NCI-H510A treated with DMSO at 0.1 percent for 48 hours (cell line): ENCODE data around the gene KRT4.

Experiments used
- DNase-seq: peaks from one replicate; lab custom pipeline; 2025; lab: John Stamatoyannopoulos, UW

KRT4 gene

GRCh38 chr12:52792185-52793029 lies 21.5 kb downstream of the KRT4 start:
- DNase-seq = no peak

GRCh38 chr12:52791271-52792184 lies 22.4 kb downstream of the KRT4 start:
- no peak for DNase-seq

GRCh38 chr12:52790427-52791270 lies 23.3 kb downstream of the KRT4 start:
- no peak for DNase-seq

GRCh38 chr12:52789637-52790426 lies 24.1 kb downstream of the KRT4 start:
- DNase-seq = no peak

GRCh38 chr12:52788876-52789636 lies 24.9 kb downstream of the KRT4 start:
- DNase-seq = no peak

- DNase-seq = no peak
Observed at GRCh38 chr12:52788192-52788875, 25.6 kb downstream of the KRT4 start.

GRCh38 chr12:52787324-52788191 lies 26.4 kb downstream of the KRT4 start:
- DNase-seq = no peak

- DNase-seq = no peak
Observed at GRCh38 chr12:52784909-52785308, 29.0 kb downstream of the KRT4 start.

- no peak for DNase-seq
Observed at GRCh38 chr12:52783563-52784316, 30.2 kb downstream of the KRT4 start.

GRCh38 chr12:52782502-52782901 lies 31.4 kb downstream of the KRT4 start:
- no peak for DNase-seq

- DNase-seq = no peak
Observed at GRCh38 chr12:52781399-52782082, 32.4 kb downstream of the KRT4 start.

- no peak for DNase-seq
Observed at GRCh38 chr12:52779914-52780313, 34.0 kb downstream of the KRT4 start.

- no peak for DNase-seq
Observed at GRCh38 chr12:52778833-52779232, 35.1 kb downstream of the KRT4 start.

GRCh38 chr12:52777566-52777965 lies 36.4 kb downstream of the KRT4 start:
- DNase-seq = no peak

GRCh38 chr12:52776913-52777395 lies 37.0 kb downstream of the KRT4 start, which contains the start of gene KRT76:
TSS of gene KRT76 (minus strand) at chr12:52777345. CDS start at chr12:52777291, 54 bp downstream.
- DNase-seq = no peak

GRCh38 chr12:52776435-52776834 lies 37.5 kb downstream of the KRT4 start:
- DNase-seq = no peak

- no peak for DNase-seq
Observed at GRCh38 chr12:52774629-52775250, 39.2 kb downstream of the KRT4 start.
